ENCODE measurements around the gene CFAP410. TPM values are rescaled to one million over a fixed set of nuclear protein-coding genes. Genes with fewer than 3 reads are reported as not detected.
A peak's percentile ranks its signal among the peaks of the same experiment; 100 is the strongest.
"Not testable (repeated sequence)": the region's sequence is repeated elsewhere in the genome, so short reads cannot be mapped to it uniquely, and the experiment has no call there.

The CFAP410 gene
- polyA plus RNA-seq, 1 of the 3 experiments (the other 2 are of a cell fraction), result 18.0 TPM

DNA sequence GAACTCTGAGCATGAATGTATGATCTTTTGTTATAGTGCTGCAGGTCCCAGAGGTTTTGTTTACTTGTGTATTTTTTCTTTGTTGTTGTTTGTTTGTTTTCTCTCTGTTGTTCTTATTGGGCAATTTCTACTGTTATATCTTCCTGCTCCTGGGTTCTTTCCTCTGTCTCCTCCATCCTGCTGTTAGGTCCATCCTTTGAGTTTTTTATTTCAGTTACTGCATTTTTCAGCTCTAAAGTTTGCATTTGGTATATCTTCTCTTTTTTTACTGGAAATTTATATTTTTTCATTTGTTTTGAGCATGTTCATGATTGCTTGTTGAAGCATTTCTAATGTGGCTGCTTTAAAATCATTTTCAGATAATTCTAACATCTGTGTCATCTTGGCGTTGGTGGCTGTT is 24.1 kb upstream of the CFAP410 start:
- DNase-seq, result no peak
- H3K79me2 ChIP-seq (ENCODE audit: insufficient read depth), result no peaks in the 10 kb centered on the region
- H3K4me3 ChIP-seq (ENCODE audit: low read depth in 2 of 2, low read length in 1 of 2), result no peak overlapping the region
- H3K9ac ChIP-seq, result no peak overlapping the region
- WGBS (ENCODE audit: low lambda C conversion rate), result 7% methylated on average over 1 of the region's 1 CpG
- ChIA-PET POLR2A (no interaction called here), CTCF (interaction anchor here (0.7 to 2.0 kb wide), 2 partner anchors 13 to 93 kb away, joined by 3 to 6 read pairs; no protein-coding TSS in a partner anchor)
- H3K27me3 ChIP-seq (ENCODE audit: insufficient read depth), result peaks cover 48% of the 10 kb centered on the region
- no peak for TF ChIP-seq ELF1 (IDR thresholded peaks at IDR 0.05)
- TF ChIP-seq EP300 (IDR thresholded peaks at IDR 0.05; ENCODE audit: borderline replicate concordance in 1 of 2, low read depth in 1 of 2, low read length in 1 of 2), result no peak
- no peak for TF ChIP-seq MXI1 (IDR thresholded peaks at IDR 0.05; ENCODE audit: low read depth, low read length)
- TF ChIP-seq RFX5 (IDR thresholded peaks at IDR 0.05; ENCODE audit: low read length), result no peak
- no peak for TF ChIP-seq NRF1 (IDR thresholded peaks at IDR 0.05; ENCODE audit: low read depth, low read length)
- no peak for TF ChIP-seq CHD2 (IDR thresholded peaks at IDR 0.05; ENCODE audit: low read length, partially characterized antibody)
- no peak for TF ChIP-seq SIN3A (IDR thresholded peaks at IDR 0.05; ENCODE audit: borderline replicate concordance, low read depth, low read length)
- TF ChIP-seq, protein P1, sequence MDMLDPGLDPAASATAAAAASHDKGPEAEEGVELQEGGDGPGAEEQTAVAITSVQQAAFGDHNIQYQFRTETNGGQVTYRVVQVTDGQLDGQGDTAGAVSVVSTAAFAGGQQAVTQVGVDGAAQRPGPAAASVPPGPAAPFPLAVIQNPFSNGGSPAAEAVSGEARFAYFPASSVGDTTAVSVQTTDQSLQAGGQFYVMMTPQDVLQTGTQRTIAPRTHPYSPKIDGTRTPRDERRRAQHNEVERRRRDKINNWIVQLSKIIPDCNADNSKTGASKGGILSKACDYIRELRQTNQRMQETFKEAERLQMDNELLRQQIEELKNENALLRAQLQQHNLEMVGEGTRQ (IDR thresholded peaks at IDR 0.05; ENCODE audit: borderline replicate concordance, low read depth, low read length), result no peak
- no peak for TF ChIP-seq FOXM1 (IDR thresholded peaks at IDR 0.05; ENCODE audit: low read depth)
- no peak for TF ChIP-seq RCOR1 (IDR thresholded peaks at IDR 0.05; ENCODE audit: low read length)
- H4K20me1 ChIP-seq (ENCODE audit: insufficient read depth), result no peaks in the 10 kb centered on the region
- no peaks in the 10 kb centered on the region for H3F3A ChIP-seq (replicated peaks; ENCODE audit: insufficient read depth)
- H3K4me1 ChIP-seq (ENCODE audit: control insufficient read depth in 1 of 2, insufficient read depth in 2 of 2, low read depth in 1 of 2, low read length in 1 of 2), result no peaks in the 10 kb centered on the region
- H3K36me3 ChIP-seq (replicated peaks in 1 of 2; ENCODE audit: control insufficient read depth in 1 of 2, insufficient read depth in 2 of 2, low read length in 1 of 2), result no peaks in the 10 kb centered on the region
- H2AFZ ChIP-seq (ENCODE audit: low read depth), result no peak overlapping the region
- no peak overlapping the region for H3K4me2 ChIP-seq
- no peaks in the 10 kb centered on the region for H3K9me2 ChIP-seq
- no peak overlapping the region for H3K27ac ChIP-seq (ENCODE audit: low read depth in 2 of 2, low read length in 1 of 2)
- no peaks in the 10 kb centered on the region for H3K9me3 ChIP-seq

DNA sequence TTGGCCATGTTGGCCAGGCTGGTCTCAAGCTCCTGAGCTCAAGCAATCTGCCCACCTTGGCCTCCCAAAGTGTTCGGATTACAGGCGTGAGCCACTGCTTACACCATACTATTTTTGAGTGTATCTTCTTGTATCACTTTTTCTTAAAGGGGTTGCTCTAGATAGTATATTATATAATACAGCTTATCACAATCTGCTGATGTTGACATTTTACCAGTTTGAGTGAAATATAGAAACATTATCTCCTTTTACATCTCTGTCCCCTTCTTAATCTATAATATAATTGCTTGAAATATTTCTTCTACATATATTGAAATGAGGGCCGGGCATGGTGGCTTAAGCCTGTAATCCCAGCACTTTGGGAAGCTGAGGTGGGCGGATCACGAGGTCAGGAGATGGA is 22.7 kb upstream of the CFAP410 start:
- H3K9me3 ChIP-seq; H2AFZ ChIP-seq (ENCODE audit: low read depth); CTCF ChIA-PET; H4K20me1 ChIP-seq (ENCODE audit: insufficient read depth); H3F3A ChIP-seq (replicated peaks; ENCODE audit: insufficient read depth); H3K79me2 ChIP-seq (ENCODE audit: insufficient read depth); POLR2A ChIA-PET; H3K4me1 ChIP-seq (ENCODE audit: control insufficient read depth in 1 of 2, insufficient read depth in 2 of 2, low read depth in 1 of 2, low read length in 1 of 2); H3K9ac ChIP-seq; DNase-seq; H3K4me2 ChIP-seq; H3K36me3 ChIP-seq (replicated peaks in 1 of 2; ENCODE audit: control insufficient read depth in 1 of 2, insufficient read depth in 2 of 2, low read length in 1 of 2); H3K4me3 ChIP-seq (ENCODE audit: low read depth in 2 of 2, low read length in 1 of 2); H3K9me2 ChIP-seq; H3K27ac ChIP-seq (ENCODE audit: low read depth in 2 of 2, low read length in 1 of 2): not testable (repeated sequence)
- WGBS (ENCODE audit: low lambda C conversion rate), result 23% methylated on average over 5 of the region's 5 CpGs
- H3K27me3 ChIP-seq (ENCODE audit: insufficient read depth), result peaks cover 37% of the 10 kb centered on the region

DNA sequence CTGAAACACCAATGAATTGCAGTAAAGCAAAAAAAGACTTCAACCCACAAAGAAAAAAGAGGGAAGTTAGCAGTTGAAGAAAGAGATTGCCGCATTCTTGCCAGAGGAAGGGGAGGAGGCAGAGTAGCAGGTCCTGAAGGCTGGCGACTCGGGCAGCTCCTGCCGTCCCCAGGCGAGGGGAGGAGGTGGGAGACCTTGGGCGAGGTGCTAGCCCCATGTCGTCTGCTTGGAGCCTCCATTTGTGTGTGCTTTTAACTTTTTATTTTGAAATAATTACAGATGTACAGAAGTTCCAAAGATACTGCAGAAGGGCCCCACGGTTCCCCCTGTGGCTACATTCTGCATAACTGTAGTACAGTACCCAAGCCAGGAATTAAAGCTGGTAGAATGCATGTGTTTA is 21.0 kb upstream of the CFAP410 start:
- ChIA-PET CTCF (no interaction called here), POLR2A (no interaction called here)
- Histone ChIP-seq H4K20me1 (ENCODE audit: insufficient read depth) (no peaks in the 10 kb centered on the region), H3K79me2 (ENCODE audit: insufficient read depth) (no peaks in the 10 kb centered on the region), H3K9me3 (no peaks in the 10 kb centered on the region), H3K4me3 (ENCODE audit: low read depth in 2 of 2, low read length in 1 of 2) (no peak overlapping the region), H3K4me2 (no peak overlapping the region), H3K9ac (no peak overlapping the region), H3F3A (replicated peaks; ENCODE audit: insufficient read depth) (no peaks in the 10 kb centered on the region), H2AFZ (ENCODE audit: low read depth) (no peak overlapping the region), H3K36me3 (replicated peaks in 1 of 2; ENCODE audit: control insufficient read depth in 1 of 2, insufficient read depth in 2 of 2, low read length in 1 of 2) (no peaks in the 10 kb centered on the region), H3K9me2 (no peaks in the 10 kb centered on the region), H3K27ac (ENCODE audit: low read depth in 2 of 2, low read length in 1 of 2) (no peak overlapping the region), H3K4me1 (ENCODE audit: control insufficient read depth in 1 of 2, insufficient read depth in 2 of 2, low read depth in 1 of 2, low read length in 1 of 2) (no peaks in the 10 kb centered on the region), H3K27me3 (ENCODE audit: insufficient read depth) (peaks cover 28% of the 10 kb centered on the region)
- DNase-seq, result no peak
- TF ChIP-seq FOSL2 (IDR thresholded peaks at IDR 0.05; ENCODE audit: borderline replicate concordance, low read depth) (no peak), FOXJ3 (CRISPR knock-in tag; IDR thresholded peaks at IDR 0.05) (no peak)
- TF ChIP-seq, protein P2, sequence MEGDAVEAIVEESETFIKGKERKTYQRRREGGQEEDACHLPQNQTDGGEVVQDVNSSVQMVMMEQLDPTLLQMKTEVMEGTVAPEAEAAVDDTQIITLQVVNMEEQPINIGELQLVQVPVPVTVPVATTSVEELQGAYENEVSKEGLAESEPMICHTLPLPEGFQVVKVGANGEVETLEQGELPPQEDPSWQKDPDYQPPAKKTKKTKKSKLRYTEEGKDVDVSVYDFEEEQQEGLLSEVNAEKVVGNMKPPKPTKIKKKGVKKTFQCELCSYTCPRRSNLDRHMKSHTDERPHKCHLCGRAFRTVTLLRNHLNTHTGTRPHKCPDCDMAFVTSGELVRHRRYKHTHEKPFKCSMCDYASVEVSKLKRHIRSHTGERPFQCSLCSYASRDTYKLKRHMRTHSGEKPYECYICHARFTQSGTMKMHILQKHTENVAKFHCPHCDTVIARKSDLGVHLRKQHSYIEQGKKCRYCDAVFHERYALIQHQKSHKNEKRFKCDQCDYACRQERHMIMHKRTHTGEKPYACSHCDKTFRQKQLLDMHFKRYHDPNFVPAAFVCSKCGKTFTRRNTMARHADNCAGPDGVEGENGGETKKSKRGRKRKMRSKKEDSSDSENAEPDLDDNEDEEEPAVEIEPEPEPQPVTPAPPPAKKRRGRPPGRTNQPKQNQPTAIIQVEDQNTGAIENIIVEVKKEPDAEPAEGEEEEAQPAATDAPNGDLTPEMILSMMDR (IDR thresholded peaks at IDR 0.05), result peak; percentile 11; the same call in 1 of the 2 replicates
- 7% methylated on average over 7 of the region's 8 CpGs for WGBS (ENCODE audit: low lambda C conversion rate)
